ENCODE measurements around the gene C19orf12.

DNA sequence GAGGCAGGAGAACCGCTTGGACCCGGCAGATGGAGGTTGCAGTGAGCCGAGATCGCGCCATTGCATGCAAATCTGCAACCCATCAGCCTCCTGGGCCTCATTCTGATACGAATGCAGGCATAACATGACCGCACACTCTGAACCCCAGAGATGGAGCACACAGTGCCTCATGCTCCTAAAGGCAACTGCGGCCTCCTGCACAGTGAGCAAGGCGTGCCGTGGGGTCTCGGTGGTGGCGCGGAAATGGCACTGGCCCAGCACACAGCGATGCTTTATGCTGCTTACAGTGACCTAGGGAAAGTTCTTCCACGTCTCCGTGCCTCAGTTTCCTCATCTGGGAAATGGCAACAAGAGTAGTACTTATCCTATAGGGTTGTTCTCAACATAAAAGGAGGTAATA, 2.0 kb upstream of the C19orf12 start:
- TF ChIP-seq RCOR1 (IDR thresholded peaks at IDR 0.05; ENCODE audit: insufficient replicate concordance, low read length) (no peak), SMC3 (IDR thresholded peaks at IDR 0.05; ENCODE audit: low read depth, low read length) (no peak)
- TF ChIP-seq, protein P1, sequence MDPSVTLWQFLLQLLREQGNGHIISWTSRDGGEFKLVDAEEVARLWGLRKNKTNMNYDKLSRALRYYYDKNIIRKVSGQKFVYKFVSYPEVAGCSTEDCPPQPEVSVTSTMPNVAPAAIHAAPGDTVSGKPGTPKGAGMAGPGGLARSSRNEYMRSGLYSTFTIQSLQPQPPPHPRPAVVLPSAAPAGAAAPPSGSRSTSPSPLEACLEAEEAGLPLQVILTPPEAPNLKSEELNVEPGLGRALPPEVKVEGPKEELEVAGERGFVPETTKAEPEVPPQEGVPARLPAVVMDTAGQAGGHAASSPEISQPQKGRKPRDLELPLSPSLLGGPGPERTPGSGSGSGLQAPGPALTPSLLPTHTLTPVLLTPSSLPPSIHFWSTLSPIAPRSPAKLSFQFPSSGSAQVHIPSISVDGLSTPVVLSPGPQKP (IDR thresholded peaks at IDR 0.05; ENCODE audit: borderline replicate concordance, low read depth, low read length): no peak
